Renal cortex interstitium (tissue), 11 donors: Measurements from ENCODE around the gene CTDSPL2. TPM values are rescaled to one million over a fixed set of nuclear protein-coding genes. Genes with fewer than 3 reads are reported as not detected.
"Not testable (repeated sequence)": the region's sequence is repeated elsewhere in the genome, so short reads cannot be mapped to it uniquely, and the experiment has no call there.

Experiments
- DNase-seq, 11 donors: peaks; one replicate each; pipeline ENCODE4 v3.0.0-alpha.2; 2013; ENCODE audit warnings: low read depth in 9 of 11, low spot score in 4 of 11; ENCODE audit errors: extremely low read depth in 1 of 11
- polyA plus RNA-seq, 3 donors: library from polyadenylated mRNA; unstranded; fragments of 120-200 nt; gene quantifications; one replicate each; pipeline ENCODE4 v1.2.1, GENCODE V29; 2013; ENCODE audit not compliant: insufficient read length in 3 of 3

CTDSPL2 gene
- polyA plus RNA-seq, 3 donors = 56.7 to 70.1 (median 58.7) TPM

GRCh38 chr15:44530653-44531052, 103.2 kb downstream of the CTDSPL2 start:
- DNase-seq = no peak

- DNase-seq = not testable (repeated sequence)
These were observed 104.8 kb downstream of the CTDSPL2 start for GRCh38 chr15:44532275-44532674.

- no peak for DNase-seq
These were observed 105.3 kb downstream of the CTDSPL2 start for GRCh38 chr15:44532689-44533088.

- no peak for DNase-seq
These were observed 107.7 kb downstream of the CTDSPL2 start for GRCh38 chr15:44535092-44535491.

- DNase-seq = peak in 5 of 11 donors; percentile 20 to 39 (median 25)
These were observed 108.3 kb downstream of the CTDSPL2 start for GRCh38 chr15:44535523-44536301.

- peak; percentile 70 to 86 (median 79) for DNase-seq
These were observed 109.0 kb downstream of the CTDSPL2 start for GRCh38 chr15:44536302-44536961.

- DNase-seq = peak in 10 of 11 donors; percentile 74 to 96 (median 92)
These were observed 109.7 kb downstream of the CTDSPL2 start, which contains the start of gene EIF3J for GRCh38 chr15:44536962-44537734. Gene EIF3J, plus strand, starts transcription at chr15:44537147. Its CDS starts 48 bp downstream, at chr15:44537195.

- DNase-seq = peak in 6 of 11 donors; percentile 28 to 38 (median 33)
These were observed 110.4 kb downstream of the CTDSPL2 start for GRCh38 chr15:44537735-44538240.

- no peak for DNase-seq
These were observed 114.0 kb downstream of the CTDSPL2 start for GRCh38 chr15:44541282-44541958.

- DNase-seq = no peak
These were observed 115.2 kb downstream of the CTDSPL2 start for GRCh38 chr15:44542596-44542995.

- DNase-seq = not testable (repeated sequence)
These were observed 117.3 kb downstream of the CTDSPL2 start for GRCh38 chr15:44544745-44545144.

- DNase-seq = no peak
These were observed 118.7 kb downstream of the CTDSPL2 start for GRCh38 chr15:44545913-44546802.

GRCh38 chr15:44549152-44549551, 121.7 kb downstream of the CTDSPL2 start:
- DNase-seq = not testable (repeated sequence)

GRCh38 chr15:44550256-44550655, 122.8 kb downstream of the CTDSPL2 start:
- DNase-seq = no peak

GRCh38 chr15:44550734-44551133, 123.3 kb downstream of the CTDSPL2 start:
- no peak for DNase-seq

GRCh38 chr15:44554934-44555723, 127.7 kb downstream of the CTDSPL2 start:
- no peak for DNase-seq

GRCh38 chr15:44560926-44561325, 133.5 kb downstream of the CTDSPL2 start:
- not testable (repeated sequence) for DNase-seq
